Measurements from ENCODE around the gene NUBP1. TPM values are rescaled to one million over a fixed set of nuclear protein-coding genes. Genes with fewer than 3 reads are reported as not detected.

Gene NUBP1
- total RNA-seq, 1 experiment from 2014 or later: 17.3 TPM

- POLR2A ChIA-PET: no interaction called here
- H3K4me3 Mint-ChIP-seq (ENCODE audit: unreplicated experiment): no peak overlapping the region
- no peaks in the 10 kb centered on the region for H3K9me3 Mint-ChIP-seq (ENCODE audit: unreplicated experiment)
- intact Hi-C loops (cut with micrococcal nuclease): no loop called here
- no peaks in the 10 kb centered on the region for H3K27me3 Mint-ChIP-seq (ENCODE audit: insufficient read depth, unreplicated experiment)
- no peaks in the 10 kb centered on the region for H3K36me3 Mint-ChIP-seq (ENCODE audit: insufficient read depth, unreplicated experiment)
- CTCF ChIA-PET: no interaction called here
- no peaks in the 10 kb centered on the region for H3K4me1 Mint-ChIP-seq (ENCODE audit: insufficient read depth, unreplicated experiment)
- BruUV-seq (replicated peaks): no TSS peak
- no peak overlapping the region for H3K27ac Mint-ChIP-seq (ENCODE audit: low read depth, unreplicated experiment)
- no peak for DNase-seq (ENCODE audit: unreplicated experiment)
- no peak for TF ChIP-seq CTCF (IDR thresholded peaks at IDR 0.05; ENCODE audit: unreplicated experiment)
Observed at GRCh38 chr16:10699756-10700155, 43.9 kb upstream of the NUBP1 start.

GRCh38 chr16:10708969-10709368 lies 34.7 kb upstream of the NUBP1 start:
- Mint-ChIP-seq H3K9me3 (ENCODE audit: unreplicated experiment) (no peaks in the 10 kb centered on the region), H3K4me1 (ENCODE audit: insufficient read depth, unreplicated experiment) (peaks cover 6% of the 10 kb centered on the region), H3K27me3 (ENCODE audit: insufficient read depth, unreplicated experiment) (no peaks in the 10 kb centered on the region), H3K36me3 (ENCODE audit: insufficient read depth, unreplicated experiment) (no peaks in the 10 kb centered on the region), H3K4me3 (ENCODE audit: unreplicated experiment) (no peak overlapping the region), H3K27ac (ENCODE audit: low read depth, unreplicated experiment) (no peak overlapping the region)
- POLR2A ChIA-PET: no interaction called here
- BruUV-seq (replicated peaks): no TSS peak
- intact Hi-C loops (cut with micrococcal nuclease): no loop called here
- no peak for TF ChIP-seq CTCF (IDR thresholded peaks at IDR 0.05; ENCODE audit: unreplicated experiment)
- no peak for DNase-seq (ENCODE audit: unreplicated experiment)
- CTCF ChIA-PET: no interaction called here

- Mint-ChIP-seq H3K4me3 (ENCODE audit: unreplicated experiment) (no peak overlapping the region), H3K27me3 (ENCODE audit: insufficient read depth, unreplicated experiment) (no peaks in the 10 kb centered on the region), H3K9me3 (ENCODE audit: unreplicated experiment) (no peaks in the 10 kb centered on the region), H3K27ac (ENCODE audit: low read depth, unreplicated experiment) (no peak overlapping the region), H3K36me3 (ENCODE audit: insufficient read depth, unreplicated experiment) (no peaks in the 10 kb centered on the region), H3K4me1 (ENCODE audit: insufficient read depth, unreplicated experiment) (peaks cover 3% of the 10 kb centered on the region)
- TF ChIP-seq CTCF (IDR thresholded peaks at IDR 0.05; ENCODE audit: unreplicated experiment): no peak
- ChIA-PET CTCF (interaction anchor here (0.7 to 1.1 kb wide), 3 partner anchors 16 to 213 kb away, joined by 3 to 9 read pairs (median 4); partner anchors contain the start of gene NUBP1), POLR2A (interaction anchor here (0.7 kb wide), 2 partner anchors 199 to 468 kb away, joined by 3 to 4 read pairs; no protein-coding TSS in a partner anchor)
- BruUV-seq (replicated peaks): no TSS peak
- DNase-seq (ENCODE audit: unreplicated experiment): no peak
- intact Hi-C loops (cut with micrococcal nuclease): no loop called here
Observed at GRCh38 chr16:10728003-10728887, 15.4 kb upstream of the NUBP1 start.

- intact Hi-C loops (cut with micrococcal nuclease): no loop called here
- Mint-ChIP-seq H3K4me1 (ENCODE audit: insufficient read depth, unreplicated experiment) (peaks cover 3% of the 10 kb centered on the region), H3K9me3 (ENCODE audit: unreplicated experiment) (no peaks in the 10 kb centered on the region), H3K27ac (ENCODE audit: low read depth, unreplicated experiment) (no peak overlapping the region), H3K27me3 (ENCODE audit: insufficient read depth, unreplicated experiment) (no peaks in the 10 kb centered on the region), H3K4me3 (ENCODE audit: unreplicated experiment) (no peak overlapping the region), H3K36me3 (ENCODE audit: insufficient read depth, unreplicated experiment) (no peaks in the 10 kb centered on the region)
- CTCF ChIA-PET: interaction anchor here (0.7 to 1.4 kb wide), 5 partner anchors 66 to 216 kb away, joined by 3 to 9 read pairs (median 4); no protein-coding TSS in a partner anchor
- BruUV-seq (replicated peaks): no TSS peak
- TF ChIP-seq CTCF (IDR thresholded peaks at IDR 0.05; ENCODE audit: unreplicated experiment): no peak
- peak; percentile 92 for DNase-seq (ENCODE audit: unreplicated experiment)
- POLR2A ChIA-PET: interaction anchor here (0.5 to 0.7 kb wide), 3 partner anchors 15 to 200 kb away, joined by 3 to 4 read pairs (median 3); no protein-coding TSS in a partner anchor
Observed at GRCh38 chr16:10729104-10730048, 14.3 kb upstream of the NUBP1 start.

Measured in MCF 10A (cell line).